Measurements from ENCODE around the gene KCNMA1. TPM values are rescaled to one million over a fixed set of nuclear protein-coding genes. Genes with fewer than 3 reads are reported as not detected.

The KCNMA1 gene
- total RNA-seq, 1 donor from 2014 or later, result 95.5 TPM

- peaks cover 21% of the 10 kb centered on the region for H3K36me3 Mint-ChIP-seq (ENCODE audit: unreplicated experiment)
- H3K4me1 Mint-ChIP-seq (ENCODE audit: unreplicated experiment), result no peaks in the 10 kb centered on the region
- H3K27ac Mint-ChIP-seq (ENCODE audit: unreplicated experiment), result no peak overlapping the region
- peak; percentile 38 for DNase-seq (ENCODE audit: extremely low spot score, unreplicated experiment)
- H3K4me3 Mint-ChIP-seq (ENCODE audit: unreplicated experiment), result no peak overlapping the region
- TF ChIP-seq CTCF (IDR thresholded peaks at IDR 0.05), result no peak
- no peaks in the 10 kb centered on the region for H3K9me3 Mint-ChIP-seq (ENCODE audit: unreplicated experiment)
- no peaks in the 10 kb centered on the region for H3K27me3 Mint-ChIP-seq (ENCODE audit: unreplicated experiment)
Measured at GRCh38 chr10:77082601-77083252, 554.9 kb downstream of the KCNMA1 start.

DNA sequence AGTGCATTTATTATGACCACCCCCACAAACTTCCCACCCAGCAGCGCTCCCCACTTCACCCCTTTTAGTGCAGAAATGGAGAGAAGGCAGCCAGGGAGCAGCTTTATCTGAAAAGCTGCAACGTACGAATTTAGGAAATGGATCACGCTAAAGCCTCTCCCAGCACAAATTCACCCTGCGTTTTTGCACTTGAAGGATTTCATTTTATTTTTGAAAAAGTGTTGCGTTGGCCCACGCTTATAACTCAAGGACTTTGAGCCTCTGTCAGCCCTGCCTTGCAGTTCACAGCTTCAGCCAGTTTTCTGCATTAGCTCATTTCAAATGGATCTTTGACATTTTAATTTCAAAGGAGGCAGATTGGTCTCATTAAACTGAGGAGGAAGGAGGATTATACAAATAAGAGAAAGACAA lies 556.1 kb downstream of the KCNMA1 start:
- Mint-ChIP-seq H3K4me1 (ENCODE audit: unreplicated experiment) (no peaks in the 10 kb centered on the region), H3K27ac (ENCODE audit: unreplicated experiment) (no peak overlapping the region), H3K9me3 (ENCODE audit: unreplicated experiment) (no peaks in the 10 kb centered on the region), H3K27me3 (ENCODE audit: unreplicated experiment) (no peaks in the 10 kb centered on the region), H3K36me3 (ENCODE audit: unreplicated experiment) (peaks cover 31% of the 10 kb centered on the region), H3K4me3 (ENCODE audit: unreplicated experiment) (no peak overlapping the region)
- DNase-seq (ENCODE audit: extremely low spot score, unreplicated experiment), result peak; percentile 8
- no peak for TF ChIP-seq CTCF (IDR thresholded peaks at IDR 0.05)

GRCh38 chr10:77080361-77081027 lies 557.1 kb downstream of the KCNMA1 start:
- TF ChIP-seq CTCF (IDR thresholded peaks at IDR 0.05), result no peak
- peak; percentile 60 for DNase-seq (ENCODE audit: extremely low spot score, unreplicated experiment)
- Mint-ChIP-seq H3K4me3 (ENCODE audit: unreplicated experiment) (no peak overlapping the region), H3K4me1 (ENCODE audit: unreplicated experiment) (no peaks in the 10 kb centered on the region), H3K27ac (ENCODE audit: unreplicated experiment) (no peak overlapping the region), H3K9me3 (ENCODE audit: unreplicated experiment) (no peaks in the 10 kb centered on the region), H3K27me3 (ENCODE audit: unreplicated experiment) (no peaks in the 10 kb centered on the region), H3K36me3 (ENCODE audit: unreplicated experiment) (peaks cover 27% of the 10 kb centered on the region)

DNA sequence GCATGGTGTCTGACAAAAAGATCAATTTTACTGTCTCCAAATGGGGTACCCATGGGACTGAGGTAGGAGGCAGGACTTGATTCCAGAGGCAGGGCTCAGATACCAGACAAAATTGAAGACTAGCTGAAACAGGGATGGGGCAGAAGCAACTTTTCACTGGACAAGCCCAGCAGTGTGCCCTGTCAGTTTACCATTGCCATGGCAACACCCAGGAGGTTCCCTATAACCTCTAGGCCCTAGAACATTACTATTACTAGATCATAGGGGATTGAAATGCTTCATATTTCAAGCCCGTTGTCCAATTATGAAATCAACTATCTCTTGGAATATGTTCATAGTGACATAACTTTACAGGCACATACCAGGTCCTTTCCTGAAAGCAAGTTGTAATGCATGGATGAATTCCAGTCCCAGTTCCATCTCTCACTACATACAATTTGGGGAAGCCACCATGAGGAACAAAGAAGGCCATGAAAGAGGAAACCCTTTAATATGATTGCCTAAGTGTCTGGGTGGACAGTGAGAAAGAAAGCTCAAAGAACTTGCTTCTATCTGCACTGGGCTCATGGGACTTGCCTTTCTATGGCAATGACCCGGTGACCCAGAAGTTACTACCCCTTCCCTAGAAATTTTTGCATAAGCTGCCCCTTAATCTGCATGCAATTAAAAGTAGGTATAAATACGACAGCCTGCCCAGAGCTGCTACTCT lies 557.9 kb downstream of the KCNMA1 start:
- no peak overlapping the region for H3K4me3 Mint-ChIP-seq (ENCODE audit: unreplicated experiment)
- no peaks in the 10 kb centered on the region for H3K9me3 Mint-ChIP-seq (ENCODE audit: unreplicated experiment)
- H3K4me1 Mint-ChIP-seq (ENCODE audit: unreplicated experiment), result no peaks in the 10 kb centered on the region
- H3K27me3 Mint-ChIP-seq (ENCODE audit: unreplicated experiment), result no peaks in the 10 kb centered on the region
- H3K27ac Mint-ChIP-seq (ENCODE audit: unreplicated experiment), result no peak overlapping the region
- peak; percentile 25 for DNase-seq (ENCODE audit: extremely low spot score, unreplicated experiment)
- peaks cover 27% of the 10 kb centered on the region for H3K36me3 Mint-ChIP-seq (ENCODE audit: unreplicated experiment)
- no peak for TF ChIP-seq CTCF (IDR thresholded peaks at IDR 0.05)

Data from osteocyte (in vitro differentiated cells).